Pericardium fibroblast (primary cell): Measurements from ENCODE around the gene IGF1R. TPM values are rescaled to one million over a fixed set of nuclear protein-coding genes. Genes with fewer than 3 reads are reported as not detected.

Experiments
- total RNA-seq: library from RNA; depleted of rRNA; stranded (reverse); fragments of >200 nt; gene quantifications from 2 replicates; pipeline ENCODE4 v1.2.3, GENCODE V29; 2015

The IGF1R gene
- 13.2 and 27.0 TPM in 2 replicates for total RNA-seq

DNA sequence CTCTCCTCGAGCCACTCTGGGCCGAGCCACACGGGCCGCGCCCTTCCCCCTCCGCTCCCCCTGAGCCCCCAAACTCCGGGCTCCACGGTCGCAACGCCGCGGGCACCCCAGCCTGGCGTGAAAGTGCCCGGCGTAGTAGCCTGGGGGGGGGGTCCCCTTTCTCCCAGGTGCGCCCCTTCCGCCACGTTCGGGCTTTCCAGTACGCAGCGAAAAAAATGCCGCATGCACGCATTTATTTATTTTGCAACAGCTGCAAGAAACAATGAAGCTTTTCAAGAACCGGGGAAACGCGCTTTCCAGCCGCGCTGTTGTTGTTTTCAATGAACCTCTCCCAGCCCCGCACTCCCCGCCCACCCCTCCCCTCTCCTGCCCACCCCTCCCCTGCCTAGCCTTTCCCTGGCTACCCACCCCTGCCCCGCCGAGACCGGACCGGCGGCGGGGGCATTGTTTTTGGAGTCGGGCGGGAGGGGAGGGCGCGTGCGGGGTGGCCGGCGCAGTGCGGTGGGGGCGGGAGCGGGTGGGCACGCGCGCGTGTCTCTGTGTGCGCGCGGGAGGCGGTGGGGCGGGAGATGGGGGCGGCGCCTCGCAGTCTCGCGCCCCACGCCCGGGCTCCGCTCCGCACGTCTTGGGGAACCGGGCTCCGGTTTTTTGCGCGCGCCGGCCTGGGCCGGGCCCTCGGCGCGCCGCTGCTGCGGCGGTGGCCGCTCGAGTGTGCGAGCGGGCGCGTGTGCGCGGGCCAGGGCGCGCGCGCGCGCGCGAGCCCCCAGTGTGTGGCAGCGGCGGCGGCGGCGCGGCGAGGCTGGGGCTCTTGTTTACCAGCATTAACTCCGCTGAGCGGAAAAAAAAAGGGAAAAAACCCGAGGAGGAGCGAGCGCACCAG is at the start of gene IGF1R:
IGF1R (plus strand) TSS at position 766 of the 880 bp plus-strand sequence. CDS start 1,043 bp downstream, outside the sequence.

